HEK293 (cell line): Measurements from ENCODE around the gene SCFD2.

ENCODE experiments used
- CTCF ChIP-seq: fragments of 450-650 bp; formaldehyde crosslinking; IDR thresholded peaks from 2 replicates; pipeline ENCODE4 v1.5.1; 2016; ENCODE audit warnings: missing biosample characterization, missing genetic modification characterization
- FEZF1 ChIP-seq: fragments of 450-650 bp; formaldehyde crosslinking; IDR thresholded peaks from 2 replicates; pipeline ENCODE4 v1.5.1; 2016; ENCODE audit warnings: missing biosample characterization, missing genetic modification characterization
- KLF7 ChIP-seq: fragments of 450-650 bp; formaldehyde crosslinking; IDR thresholded peaks from 2 replicates; pipeline ENCODE4 v1.5.1; 2016; ENCODE audit warnings: missing biosample characterization, missing genetic modification characterization, borderline replicate concordance
- MZF1 ChIP-seq: fragments of 450-650 bp; formaldehyde crosslinking; IDR thresholded peaks from 2 replicates; pipeline ENCODE4 v1.5.1; 2017; ENCODE audit warnings: missing biosample characterization, missing genetic modification characterization, borderline replicate concordance
- REST ChIP-seq: fragments of 450-650 bp; formaldehyde crosslinking; IDR thresholded peaks from 2 replicates; pipeline ENCODE4 v1.5.1; 2016; ENCODE audit warnings: missing biosample characterization, missing genetic modification characterization
- ZNF416 ChIP-seq: fragments of 450-650 bp; formaldehyde crosslinking; IDR thresholded peaks from 2 replicates; pipeline ENCODE4 v1.5.1; 2016; ENCODE audit warnings: missing biosample characterization, missing genetic modification characterization
- ZNF747 ChIP-seq: fragments of 450-650 bp; formaldehyde crosslinking; IDR thresholded peaks from 2 replicates; pipeline ENCODE4 v1.5.1; 2016; ENCODE audit warnings: missing biosample characterization, missing genetic modification characterization
- TF ChIP-seq, protein P1 (sequence below): fragments of 450-650 bp; formaldehyde crosslinking; IDR thresholded peaks from 2 replicates; pipeline ENCODE4 v1.5.1; 2016; ENCODE audit warnings: missing biosample characterization, missing genetic modification characterization

GRCh38 chr4:53161051-53161786 is 204.6 kb downstream of the SCFD2 start:
- TF ChIP-seq CTCF (no peak), REST (tag by site-specific recombination) (no peak), ZNF747 (no peak), FEZF1 (tag by site-specific recombination) (no peak), MZF1 (tag by site-specific recombination) (no peak), ZNF416 (tag by site-specific recombination) (no peak), KLF7 (tag by site-specific recombination) (no peak)
- TF ChIP-seq, protein P1, sequence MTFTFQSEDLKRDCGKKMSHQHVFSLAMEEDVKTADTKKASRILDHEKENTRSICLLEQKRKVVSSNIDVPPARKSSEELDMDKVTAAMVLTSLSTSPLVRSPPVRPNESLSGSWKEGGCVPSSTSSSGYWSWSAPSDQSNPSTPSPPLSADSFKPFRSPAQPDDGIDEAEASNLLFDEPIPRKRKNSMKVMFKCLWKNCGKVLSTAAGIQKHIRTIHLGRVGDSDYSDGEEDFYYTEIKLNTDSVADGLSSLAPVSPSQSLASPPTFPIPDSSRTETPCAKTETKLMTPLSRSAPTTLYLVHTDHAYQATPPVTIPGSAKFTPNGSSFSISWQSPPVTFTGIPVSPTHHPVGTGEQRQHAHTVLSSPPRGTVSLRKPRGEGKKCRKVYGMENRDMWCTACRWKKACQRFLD (tag by site-specific recombination), result no peak
